NCI-H2081 treated with DMSO at 0.1 percent for 48 hours (cell line): ENCODE measurements around the gene USB1.

Experiments
- DNase-seq: peaks from one replicate; lab custom pipeline; 2025; lab: John Stamatoyannopoulos, UW

The USB1 gene

GRCh38 chr16:58034774-58035173, 33.6 kb downstream of the USB1 start:
- no peak for DNase-seq

- DNase-seq, result no peak
Observed at GRCh38 chr16:58035356-58036170, 34.4 kb downstream of the USB1 start.

- no peak for DNase-seq
Observed at GRCh38 chr16:58036943-58037342, 35.7 kb downstream of the USB1 start.

- no peak for DNase-seq
Observed at GRCh38 chr16:58037365-58038057, 36.3 kb downstream of the USB1 start.

- DNase-seq, result no peak
Observed at GRCh38 chr16:58038219-58038641, 37.0 kb downstream of the USB1 start.

- DNase-seq, result no peak
Observed at GRCh38 chr16:58039829-58040495, 38.8 kb downstream of the USB1 start.

- no peak for DNase-seq
Observed at GRCh38 chr16:58040496-58040846, 39.3 kb downstream of the USB1 start.

- DNase-seq, result no peak
Observed at GRCh38 chr16:58040945-58041627, 39.9 kb downstream of the USB1 start.

- DNase-seq, result no peak
Observed at GRCh38 chr16:58041628-58041955, 40.4 kb downstream of the USB1 start.

GRCh38 chr16:58042001-58042885, 41.0 kb downstream of the USB1 start:
- DNase-seq, result no peak

- no peak for DNase-seq
Observed at GRCh38 chr16:58042886-58043515, 41.8 kb downstream of the USB1 start.

- DNase-seq, result no peak
Observed at GRCh38 chr16:58043571-58044155, 42.5 kb downstream of the USB1 start.

GRCh38 chr16:58044266-58045019, 43.2 kb downstream of the USB1 start:
- DNase-seq, result no peak

GRCh38 chr16:58045096-58045495, 43.9 kb downstream of the USB1 start:
- DNase-seq, result no peak

GRCh38 chr16:58046054-58046881, 45.1 kb downstream of the USB1 start:
- no peak for DNase-seq

- DNase-seq, result no peak
Observed at GRCh38 chr16:58046936-58047335, 45.7 kb downstream of the USB1 start.

GRCh38 chr16:58047557-58048348, 46.5 kb downstream of the USB1 start:
- DNase-seq, result no peak
